Spleen (tissue), 7 donors: ENCODE data around the gene CIAO2B.

Experiments
- CTCF ChIP-seq, 11 experiments: fragments of 200-600 bp in 7 of 11; fragments of 450-650 bp in 4 of 11; sonication (generic) in 4 of 11; IDR thresholded peaks in 8 of 11; conservative IDR thresholded peaks in 3 of 11; 1 replicate in 7 of 11; 2 replicates in 4 of 11; pipeline versions ENCODE4 v1.4.0 to v1.8.0; 2016 to 2021; ENCODE audit warnings: antibody characterized with exemption in 11 of 11, inconsistent platforms in 4 of 11, mild to moderate bottlenecking in 1 of 11
- POLR2A ChIP-seq, 3 donors: fragments of 450-650 bp; IDR thresholded peaks; one replicate each; pipeline ENCODE4 v1.5.1; 2017; ENCODE audit warnings: antibody characterized with exemption in 3 of 3, mild to moderate bottlenecking in 1 of 3
- POLR2AphosphoS5 ChIP-seq, 3 donors: sonication (generic); formaldehyde crosslinking; IDR thresholded peaks; one replicate each; pipeline ENCODE4 v1.5.1; 2017; ENCODE audit warnings: antibody characterized with exemption in 3 of 3
- donor health status: DM: no; HTN: no; CAD: no; lungs with moderate emphysema.
- donor health status: DM: no; HTN: no; CAD: no.
- donor health status: DM: no; HTN: no; CAD: no.

GRCh38 chr16:66917741-66918140, 16.5 kb downstream of the CIAO2B start:
- TF ChIP-seq CTCF (IDR thresholded peaks at IDR 0.05 in 8 of 11, conservative IDR thresholded peaks at IDR 0.05 in 3 of 11) (no peak), POLR2A (IDR thresholded peaks at IDR 0.05) (no peak), POLR2AphosphoS5 (IDR thresholded peaks at IDR 0.05) (no peak)
